Neural cell (in vitro differentiated cells): Measurements from ENCODE around the gene PCGF6. TPM values are rescaled to one million over a fixed set of nuclear protein-coding genes. Genes with fewer than 3 reads are reported as not detected.

Experiments
- H2AFZ ChIP-seq: fragments of 200-600, 300-800 bp; sonication (generic), shearing (Covaris generic); 2 replicates; pipeline ENCODE4 v1.6.0; 2014; ENCODE audit warnings: low read depth, mild to moderate bottlenecking, antibody characterized with exemption, low read length, moderate library complexity
- H3F3A ChIP-seq: fragments of 200-600 bp; shearing (Covaris generic); 2 replicates; pipeline ENCODE4 v1.6.1; 2016; ENCODE audit warnings: mild to moderate bottlenecking, moderate library complexity, mixed read lengths, antibody characterized with exemption, low read length; ENCODE audit not compliant: insufficient read depth, poor library complexity, severe bottlenecking
- H3K27ac ChIP-seq: fragments of 200-600, 300-800 bp; sonication (generic), shearing (Covaris generic); 2 replicates; pipeline ENCODE4 v1.5.1; 2014; ENCODE audit warnings: mild to moderate bottlenecking, low read length, moderate library complexity
- H3K27me3 ChIP-seq: fragments of 300-800, 200-600 bp; sonication (generic), shearing (Covaris generic); 2 replicates; pipeline ENCODE4 v1.6.0; 2014; ENCODE audit warnings: mild to moderate bottlenecking, low read depth, low read length, moderate library complexity; ENCODE audit not compliant: insufficient read depth
- H3K36me3 ChIP-seq: fragments of 300-800, 200-600 bp; sonication (generic), shearing (Covaris generic); 2 replicates; pipeline ENCODE4 v1.5.1; 2014; ENCODE audit warnings: mild to moderate bottlenecking, antibody characterized with exemption, low read length, moderate library complexity; ENCODE audit not compliant: insufficient read depth
- H3K4me2 ChIP-seq: fragments of 300-800, 200-600 bp; sonication (generic), shearing (Covaris generic); 2 replicates; pipeline ENCODE4 v1.6.0; 2014; ENCODE audit warnings: mild to moderate bottlenecking, low read length
- H3K4me3 ChIP-seq: fragments of 300-800, 200-600 bp; sonication (generic), shearing (Covaris generic); 2 replicates; pipeline ENCODE4 v1.5.1; 2014; ENCODE audit warnings: mild to moderate bottlenecking, low read length, moderate library complexity
- H3K79me2 ChIP-seq: fragments of 200-600 bp; shearing (Covaris generic); replicated peaks from 2 replicates; pipeline ENCODE4 v1.6.0; 2014; ENCODE audit warnings: mild to moderate bottlenecking, low read length, moderate library complexity; ENCODE audit not compliant: insufficient read depth
- H3K9ac ChIP-seq: fragments of 300-800, 200-600 bp; sonication (generic), shearing (Covaris generic); 2 replicates; pipeline ENCODE4 v1.6.1; 2016; ENCODE audit warnings: mild to moderate bottlenecking, low read length, mixed read lengths
- H3K9me2 ChIP-seq: fragments of 200-600 bp; shearing (Covaris generic); 2 replicates; pipeline ENCODE4 v1.6.1; 2016; ENCODE audit warnings: mild to moderate bottlenecking, low read length, mixed read lengths; ENCODE audit not compliant: insufficient read depth
- H3K9me3 ChIP-seq: fragments of 200-600, 300-800 bp; sonication (generic), shearing (Covaris generic); 2 replicates; pipeline ENCODE4 v1.6.1; 2016; ENCODE audit warnings: mild to moderate bottlenecking, mixed run types, low read length, moderate library complexity, mixed read lengths
- H4K20me1 ChIP-seq: fragments of 200-600 bp; shearing (Covaris generic); 2 replicates; pipeline ENCODE4 v1.6.1; 2016; ENCODE audit warnings: mild to moderate bottlenecking, mixed run types; ENCODE audit not compliant: insufficient read depth
- CTCF ChIP-seq: fragments of 450-650 bp; IDR thresholded peaks from 2 replicates; pipeline ENCODE4 v1.5.1; 2014; ENCODE audit warnings: antibody characterized with exemption, mild to moderate bottlenecking, moderate library complexity; ENCODE audit not compliant: poor library complexity, severe bottlenecking
- EP300 ChIP-seq: fragments of 450-650 bp; conservative IDR thresholded peaks from 2 replicates; pipeline ENCODE4 v1.6.1; 2014; ENCODE audit warnings: antibody characterized with exemption, mild to moderate bottlenecking, moderate library complexity; ENCODE audit not compliant: poor library complexity, severe bottlenecking
- EZH2 ChIP-seq: fragments of 200-600, 300-800 bp; shearing (Covaris generic), sonication (generic); IDR thresholded peaks from 2 replicates; pipeline ENCODE4 v1.6.1; 2014; ENCODE audit warnings: antibody characterized with exemption, low read length, borderline replicate concordance, mild to moderate bottlenecking; ENCODE audit not compliant: insufficient read depth, poor library complexity, severe bottlenecking
- MXI1 ChIP-seq: fragments of 450-650 bp; conservative IDR thresholded peaks from 2 replicates; pipeline ENCODE4 v1.6.1; 2014; ENCODE audit warnings: antibody characterized with exemption, mild to moderate bottlenecking; ENCODE audit not compliant: poor library complexity, severe bottlenecking
- POLR2AphosphoS5 ChIP-seq: IDR thresholded peaks from 2 replicates; pipeline ENCODE4 v1.6.1; 2012
- RAD21 ChIP-seq: fragments of 450-650 bp; conservative IDR thresholded peaks from 2 replicates; pipeline ENCODE4 v1.6.1; 2014; ENCODE audit warnings: antibody characterized with exemption, mild to moderate bottlenecking, moderate library complexity
- REST ChIP-seq: IDR thresholded peaks from 2 replicates; pipeline ENCODE4 v1.6.1; 2012; ENCODE audit warnings: borderline replicate concordance
- SMC3 ChIP-seq: fragments of 450-650 bp; conservative IDR thresholded peaks from 2 replicates; pipeline ENCODE4 v1.6.1; 2014; ENCODE audit warnings: antibody characterized with exemption, mild to moderate bottlenecking, moderate library complexity; ENCODE audit not compliant: poor library complexity
- TAF1 ChIP-seq: IDR thresholded peaks from 2 replicates; pipeline ENCODE4 v1.6.1; 2012; ENCODE audit warnings: low read depth
- polyA plus RNA-seq: library from polyadenylated mRNA; depleted of rRNA; stranded (reverse); fragments of >200 nt; gene quantifications from 2 replicates; pipeline ENCODE4 v1.2.3, GENCODE V29; 2014

Gene PCGF6
- polyA plus RNA-seq, 1 donor from 2014 or later = 31.3 TPM

GRCh38 chr10:103295374-103296015, 55.4 kb downstream of the PCGF6 start:
- no peaks in the 10 kb centered on the region for H3K9me3 ChIP-seq
- H3K4me2 ChIP-seq = no peak overlapping the region

GRCh38 chr10:103291588-103291987, 59.4 kb downstream of the PCGF6 start:
- no peak overlapping the region for H3K4me3 ChIP-seq
- H3K9me3 ChIP-seq = no peaks in the 10 kb centered on the region
- H3K27ac ChIP-seq = no peak overlapping the region
- H4K20me1 ChIP-seq = peaks cover 4% of the 10 kb centered on the region
- peaks cover 6% of the 10 kb centered on the region for H3K79me2 ChIP-seq
- no peaks in the 10 kb centered on the region for H3K27me3 ChIP-seq
- H2AFZ ChIP-seq = no peak overlapping the region
- no peaks in the 10 kb centered on the region for H3F3A ChIP-seq
- no peaks in the 10 kb centered on the region for H3K9me2 ChIP-seq
- H3K36me3 ChIP-seq = peaks cover 24% of the 10 kb centered on the region
- no peak overlapping the region for H3K4me2 ChIP-seq
- H3K9ac ChIP-seq = no peak overlapping the region
- no peak for TF ChIP-seq TAF1
- no peak for TF ChIP-seq EP300
- no peak for TF ChIP-seq POLR2AphosphoS5
- no peak for TF ChIP-seq SMC3
- no peak for TF ChIP-seq RAD21
- TF ChIP-seq EZH2 = no peak
- no peak for TF ChIP-seq MXI1
- no peak for TF ChIP-seq CTCF

More at GRCh38 chr10:103295374-103296015, 55.4 kb downstream of the PCGF6 start:
- Histone ChIP-seq H3K27ac (no peak overlapping the region), H3K79me2 (no peaks in the 10 kb centered on the region), H2AFZ (no peak overlapping the region), H3K9me2 (no peaks in the 10 kb centered on the region), H3K4me3 (no peak overlapping the region), H3K27me3 (no peaks in the 10 kb centered on the region), H4K20me1 (no peaks in the 10 kb centered on the region), H3K36me3 (peaks cover 5% of the 10 kb centered on the region), H3F3A (no peaks in the 10 kb centered on the region), H3K9ac (no peak overlapping the region)
- no peak for TF ChIP-seq MXI1
- TF ChIP-seq RAD21 = no peak
- no peak for TF ChIP-seq SMC3
- TF ChIP-seq EP300 = no peak
- TF ChIP-seq REST = no peak
- TF ChIP-seq CTCF = no peak
- no peak for TF ChIP-seq POLR2AphosphoS5
- no peak for TF ChIP-seq EZH2
